Measurements from ENCODE around the gene SNX9. TPM values are rescaled to one million over a fixed set of nuclear protein-coding genes. Genes with fewer than 3 reads are reported as not detected.
"Not testable (repeated sequence)": the region's sequence is repeated elsewhere in the genome, so short reads cannot be mapped to it uniquely, and the experiment has no call there.

Gene SNX9
- total RNA-seq, 1 experiment from 2014 or later, result 36.1 TPM

- H3K4me3 ChIP-seq (ENCODE audit: insufficient read depth, low read depth, low read length), result no peak overlapping the region
- no peaks in the 10 kb centered on the region for H3K27me3 ChIP-seq (ENCODE audit: control insufficient read depth, insufficient read depth, low read length)
- no peak for DNase-seq
- H3K36me3 ChIP-seq (replicated peaks; ENCODE audit: control insufficient read depth, insufficient read depth, low read length), result peaks cover 8% of the 10 kb centered on the region
Measured at GRCh38 chr6:157895585-157895984, 72.5 kb downstream of the SNX9 start.

- Histone ChIP-seq H3K4me3 (ENCODE audit: insufficient read depth, low read depth, low read length) (no peak overlapping the region), H3K27me3 (ENCODE audit: control insufficient read depth, insufficient read depth, low read length) (no peaks in the 10 kb centered on the region), H3K36me3 (replicated peaks; ENCODE audit: control insufficient read depth, insufficient read depth, low read length) (peaks cover 8% of the 10 kb centered on the region)
- DNase-seq, result no peak
Measured at GRCh38 chr6:157896932-157897331, 73.9 kb downstream of the SNX9 start.

- Histone ChIP-seq H3K27me3 (ENCODE audit: control insufficient read depth, insufficient read depth, low read length) (no peaks in the 10 kb centered on the region), H3K36me3 (replicated peaks; ENCODE audit: control insufficient read depth, insufficient read depth, low read length) (peaks cover 8% of the 10 kb centered on the region), H3K4me3 (ENCODE audit: insufficient read depth, low read depth, low read length) (no peak overlapping the region)
- DNase-seq, result no peak
Measured at GRCh38 chr6:157898169-157898568, 75.1 kb downstream of the SNX9 start.

- peaks cover 8% of the 10 kb centered on the region for H3K36me3 ChIP-seq (replicated peaks; ENCODE audit: control insufficient read depth, insufficient read depth, low read length)
Measured at GRCh38 chr6:157898640-157899039, 75.6 kb downstream of the SNX9 start.

DNA sequence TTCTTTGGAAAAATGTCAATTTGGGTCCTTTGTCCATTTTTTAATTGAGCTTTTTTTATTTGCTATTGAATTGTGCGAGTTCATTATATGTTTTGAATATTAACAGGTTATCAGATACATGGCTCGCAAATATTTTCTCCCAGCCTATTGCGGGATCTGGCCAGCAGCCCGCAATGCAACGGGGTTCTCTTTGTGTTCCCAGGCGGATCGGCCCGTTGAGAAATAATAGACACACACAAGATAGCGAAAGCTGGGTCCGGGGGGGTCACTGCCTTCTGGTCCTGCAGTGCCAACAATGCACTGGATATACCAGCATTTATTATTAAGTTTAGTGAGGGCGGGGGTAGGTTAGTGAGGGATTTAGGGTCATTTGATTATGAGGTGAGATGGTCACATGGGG is 77.2 kb downstream of the SNX9 start:
- H3K36me3 ChIP-seq (replicated peaks; ENCODE audit: control insufficient read depth, insufficient read depth, low read length); DNase-seq; H3K27me3 ChIP-seq (ENCODE audit: control insufficient read depth, insufficient read depth, low read length); H3K4me3 ChIP-seq (ENCODE audit: insufficient read depth, low read depth, low read length): not testable (repeated sequence)

More at GRCh38 chr6:157898640-157899039, 75.6 kb downstream of the SNX9 start:
- Histone ChIP-seq H3K27me3 (ENCODE audit: control insufficient read depth, insufficient read depth, low read length) (no peaks in the 10 kb centered on the region), H3K4me3 (ENCODE audit: insufficient read depth, low read depth, low read length) (no peak overlapping the region)
- DNase-seq, result no peak

DNA sequence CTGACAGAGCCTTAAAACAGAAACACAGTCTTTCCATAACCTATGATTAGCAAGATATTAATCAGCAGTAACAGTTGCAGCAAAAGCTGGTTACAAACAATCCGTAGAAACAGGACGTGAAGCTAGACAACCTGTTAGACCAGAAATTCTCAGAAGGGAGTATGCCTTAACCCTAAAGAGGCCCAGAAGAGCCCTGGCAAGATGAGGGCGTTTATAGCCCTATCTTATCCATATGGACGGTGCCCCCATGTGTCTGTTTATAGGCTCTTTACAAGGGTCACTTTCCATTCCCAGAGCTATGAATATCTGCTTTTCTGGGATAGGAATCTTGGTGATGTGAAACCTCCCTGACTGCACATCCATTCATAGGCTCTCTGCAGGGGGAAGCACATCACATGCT is 77.7 kb downstream of the SNX9 start:
- not testable (repeated sequence) for H3K4me3 ChIP-seq (ENCODE audit: insufficient read depth, low read depth, low read length); H3K27me3 ChIP-seq (ENCODE audit: control insufficient read depth, insufficient read depth, low read length); DNase-seq; H3K36me3 ChIP-seq (replicated peaks; ENCODE audit: control insufficient read depth, insufficient read depth, low read length)

GRCh38 chr6:157904999-157905398 is 82.0 kb downstream of the SNX9 start:
- DNase-seq, result no peak
- Histone ChIP-seq H3K27me3 (ENCODE audit: control insufficient read depth, insufficient read depth, low read length) (no peaks in the 10 kb centered on the region), H3K4me3 (ENCODE audit: insufficient read depth, low read depth, low read length) (no peak overlapping the region), H3K36me3 (replicated peaks; ENCODE audit: control insufficient read depth, insufficient read depth, low read length) (peaks cover 2% of the 10 kb centered on the region)

- no peak overlapping the region for H3K4me3 ChIP-seq (ENCODE audit: insufficient read depth, low read depth, low read length)
- DNase-seq, result peak; percentile 57
- H3K36me3 ChIP-seq (replicated peaks; ENCODE audit: control insufficient read depth, insufficient read depth, low read length), result peaks cover 2% of the 10 kb centered on the region
- H3K27me3 ChIP-seq (ENCODE audit: control insufficient read depth, insufficient read depth, low read length), result no peaks in the 10 kb centered on the region
Measured at GRCh38 chr6:157905590-157906342, 82.7 kb downstream of the SNX9 start.

DNA sequence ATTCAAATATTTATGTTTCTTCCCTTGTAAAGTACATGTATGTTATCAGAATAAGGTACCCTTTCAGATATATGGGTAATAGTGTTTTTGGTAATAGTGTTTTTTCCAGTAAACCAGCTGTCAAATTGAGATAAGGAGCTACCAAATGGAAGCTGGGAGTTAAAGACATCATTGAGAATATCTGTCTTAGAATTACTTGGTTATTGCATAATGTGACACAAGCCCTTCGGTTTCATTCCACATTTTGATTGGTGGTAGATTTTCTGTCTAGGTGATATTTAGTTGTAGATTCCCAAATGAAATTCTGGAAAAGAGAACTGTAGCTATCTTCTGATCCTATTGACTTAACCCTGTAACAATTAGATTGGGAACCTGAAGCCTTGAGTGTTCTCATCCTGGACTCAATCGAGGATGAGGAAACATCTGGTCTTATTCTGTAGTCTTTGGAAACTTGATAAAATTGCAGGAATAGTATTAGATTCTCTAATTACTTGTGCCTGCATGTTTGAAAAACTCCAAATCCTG is 83.6 kb downstream of the SNX9 start:
- no peak overlapping the region for H3K4me3 ChIP-seq (ENCODE audit: insufficient read depth, low read depth, low read length)
- H3K27me3 ChIP-seq (ENCODE audit: control insufficient read depth, insufficient read depth, low read length), result no peaks in the 10 kb centered on the region
- H3K36me3 ChIP-seq (replicated peaks; ENCODE audit: control insufficient read depth, insufficient read depth, low read length), result peaks cover 3% of the 10 kb centered on the region
- no peak for DNase-seq

GRCh38 chr6:157907651-157908050 is 84.6 kb downstream of the SNX9 start:
- no peak overlapping the region for H3K4me3 ChIP-seq (ENCODE audit: insufficient read depth, low read depth, low read length)
- H3K36me3 ChIP-seq (replicated peaks; ENCODE audit: control insufficient read depth, insufficient read depth, low read length), result peaks cover 3% of the 10 kb centered on the region
- no peaks in the 10 kb centered on the region for H3K27me3 ChIP-seq (ENCODE audit: control insufficient read depth, insufficient read depth, low read length)
- no peak for DNase-seq

DNA sequence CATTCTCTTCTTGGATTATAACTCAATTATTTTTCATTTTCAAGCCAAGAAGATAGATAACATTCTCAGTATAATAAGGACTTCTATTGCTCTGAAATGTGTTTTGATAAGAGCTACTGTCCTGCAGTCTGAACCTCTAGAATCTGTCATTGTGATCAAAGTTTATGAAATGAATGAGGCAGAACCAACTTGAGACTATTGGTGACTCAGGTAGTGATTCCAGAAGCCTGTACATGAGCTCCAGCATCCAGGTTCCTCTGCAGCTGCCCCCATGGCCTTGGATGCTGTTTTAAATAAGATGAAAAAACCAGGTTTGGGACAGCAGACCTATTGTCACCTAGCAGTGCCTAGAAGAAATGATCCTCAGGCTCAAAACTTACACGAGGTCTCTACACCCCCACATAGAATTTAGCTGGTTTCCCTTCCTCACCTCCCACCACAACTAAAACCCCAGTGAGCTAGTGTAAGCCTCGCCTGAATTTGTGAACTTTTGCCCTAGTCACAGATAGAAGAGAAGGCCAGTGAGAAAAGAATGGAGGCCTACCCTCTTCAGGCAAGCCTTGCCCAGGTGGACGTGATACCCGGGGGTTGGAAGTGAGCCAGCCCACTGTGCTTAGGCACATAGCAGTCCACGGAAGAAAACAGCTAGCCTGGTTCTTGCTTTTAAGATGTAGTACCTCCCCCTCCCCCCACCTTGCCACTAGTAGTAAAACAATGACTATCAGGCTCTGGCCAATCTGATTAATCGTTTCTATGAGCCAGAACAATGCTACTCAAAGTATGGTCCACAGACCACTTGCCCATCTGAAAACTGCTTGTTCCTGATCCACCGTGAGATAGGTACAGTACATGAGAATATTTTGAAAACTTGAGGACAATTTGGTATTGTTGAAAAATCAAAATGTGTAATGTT is 85.6 kb downstream of the SNX9 start:
- Histone ChIP-seq H3K36me3 (replicated peaks; ENCODE audit: control insufficient read depth, insufficient read depth, low read length) (peaks cover 3% of the 10 kb centered on the region), H3K27me3 (ENCODE audit: control insufficient read depth, insufficient read depth, low read length) (no peaks in the 10 kb centered on the region), H3K4me3 (ENCODE audit: insufficient read depth, low read depth, low read length) (no peak overlapping the region)
- no peak for DNase-seq

GRCh38 chr6:157909282-157909664 is 86.2 kb downstream of the SNX9 start:
- DNase-seq, result no peak
- Histone ChIP-seq H3K36me3 (replicated peaks; ENCODE audit: control insufficient read depth, insufficient read depth, low read length) (peaks cover 3% of the 10 kb centered on the region), H3K27me3 (ENCODE audit: control insufficient read depth, insufficient read depth, low read length) (no peaks in the 10 kb centered on the region), H3K4me3 (ENCODE audit: insufficient read depth, low read depth, low read length) (no peak overlapping the region)

DNA sequence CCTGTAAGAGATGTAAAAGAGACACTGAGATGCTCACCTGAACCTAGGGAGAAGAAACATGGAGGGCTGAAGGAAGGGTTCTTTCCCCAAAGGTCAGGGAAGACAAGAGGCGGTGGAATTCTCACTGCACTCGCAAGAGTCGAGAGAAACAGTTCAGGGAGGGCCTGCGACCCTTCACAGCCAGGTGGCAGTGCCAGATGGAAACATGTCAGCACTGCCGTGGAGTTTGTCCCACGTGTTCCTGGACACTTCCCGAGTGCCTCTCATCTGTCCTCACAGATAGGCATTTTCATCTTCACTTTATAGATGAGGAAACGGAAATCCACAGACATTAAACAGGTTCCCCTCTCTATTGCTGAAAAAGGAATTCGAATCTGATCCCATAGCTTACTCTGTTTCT is 88.2 kb downstream of the SNX9 start:
- H3K4me3 ChIP-seq (ENCODE audit: insufficient read depth, low read depth, low read length), result no peak overlapping the region
- peaks cover 3% of the 10 kb centered on the region for H3K36me3 ChIP-seq (replicated peaks; ENCODE audit: control insufficient read depth, insufficient read depth, low read length)
- no peaks in the 10 kb centered on the region for H3K27me3 ChIP-seq (ENCODE audit: control insufficient read depth, insufficient read depth, low read length)
- peak; percentile 24 for DNase-seq

- no peaks in the 10 kb centered on the region for H3K27me3 ChIP-seq (ENCODE audit: control insufficient read depth, insufficient read depth, low read length)
- no peak overlapping the region for H3K4me3 ChIP-seq (ENCODE audit: insufficient read depth, low read depth, low read length)
- DNase-seq, result no peak
- peaks cover 3% of the 10 kb centered on the region for H3K36me3 ChIP-seq (replicated peaks; ENCODE audit: control insufficient read depth, insufficient read depth, low read length)
Measured at GRCh38 chr6:157911786-157912185, 88.7 kb downstream of the SNX9 start.

DNA sequence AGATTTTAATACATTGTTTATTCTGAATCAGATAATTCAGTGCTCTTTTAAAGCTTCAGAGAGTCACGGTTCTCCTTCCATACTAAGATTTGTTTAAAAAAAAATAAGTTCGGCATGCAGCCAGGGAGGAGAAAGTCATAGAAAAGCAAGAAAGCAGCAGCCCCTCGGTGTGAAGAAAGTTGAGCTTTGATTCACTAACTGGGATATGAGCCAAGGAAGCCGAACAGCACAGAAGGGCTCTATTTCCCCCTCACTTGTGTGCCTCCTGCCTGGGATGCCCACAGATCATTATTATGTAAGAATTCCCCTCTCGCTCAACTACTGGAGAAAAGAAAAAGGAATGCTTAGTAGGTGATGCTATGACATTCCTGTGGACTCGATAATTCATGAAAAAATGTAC is 89.3 kb downstream of the SNX9 start:
- H3K36me3 ChIP-seq (replicated peaks; ENCODE audit: control insufficient read depth, insufficient read depth, low read length), result peaks cover 3% of the 10 kb centered on the region
- no peak overlapping the region for H3K4me3 ChIP-seq (ENCODE audit: insufficient read depth, low read depth, low read length)
- no peaks in the 10 kb centered on the region for H3K27me3 ChIP-seq (ENCODE audit: control insufficient read depth, insufficient read depth, low read length)
- DNase-seq, result peak; percentile 42
